Measurements from ENCODE around the gene GTF3C5.
A peak's percentile ranks its signal among the peaks of the same experiment; 100 is the strongest.
"Not testable (repeated sequence)": the region's sequence is repeated elsewhere in the genome, so short reads cannot be mapped to it uniquely, and the experiment has no call there.

GTF3C5 gene

GRCh38 chr9:132996526-132996925 is 34.3 kb upstream of the GTF3C5 start:
- DNase-seq = no peak

DNA sequence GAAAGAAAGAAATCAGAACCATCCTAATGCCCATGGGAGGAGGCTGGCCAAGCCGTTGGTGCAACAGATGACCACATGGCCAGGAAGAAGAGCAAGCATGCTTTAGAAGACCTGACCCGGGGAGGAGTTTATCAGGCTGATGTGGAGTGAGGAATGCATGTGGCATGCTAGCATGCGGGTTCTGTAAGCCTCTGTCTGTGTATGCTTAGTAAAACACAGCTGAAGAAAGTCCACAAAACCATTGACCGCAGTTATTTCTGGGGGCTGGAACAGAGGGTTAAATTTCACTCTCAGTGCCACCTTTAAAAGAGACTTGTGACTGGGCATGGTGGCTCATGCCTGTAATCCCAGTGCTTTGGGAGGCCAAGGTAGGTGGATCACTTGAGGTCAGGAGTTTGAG is 33.2 kb upstream of the GTF3C5 start:
- no peak for DNase-seq

DNA sequence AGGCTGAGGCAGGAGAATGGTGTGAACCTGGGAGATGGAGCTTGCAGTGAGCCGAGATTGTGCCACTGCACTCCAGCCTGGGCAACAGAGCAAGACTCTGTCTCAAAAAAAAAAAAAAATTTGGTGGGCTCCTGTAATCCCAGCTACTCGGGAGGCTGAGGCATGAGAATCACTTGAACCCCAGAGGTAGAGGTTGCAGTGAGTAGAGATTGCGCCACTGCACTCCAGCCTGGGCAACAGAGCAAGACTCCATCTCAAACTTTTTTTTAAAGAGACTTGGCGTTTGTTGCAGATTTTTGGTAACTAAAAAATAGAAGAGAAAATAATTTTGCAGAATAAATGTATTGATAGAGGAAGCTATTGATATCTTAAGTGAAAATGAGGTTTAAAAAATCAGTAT is 32.6 kb upstream of the GTF3C5 start:
- not testable (repeated sequence) for DNase-seq

GRCh38 chr9:132998831-132999635 is 31.8 kb upstream of the GTF3C5 start:
- DNase-seq = no peak

DNA sequence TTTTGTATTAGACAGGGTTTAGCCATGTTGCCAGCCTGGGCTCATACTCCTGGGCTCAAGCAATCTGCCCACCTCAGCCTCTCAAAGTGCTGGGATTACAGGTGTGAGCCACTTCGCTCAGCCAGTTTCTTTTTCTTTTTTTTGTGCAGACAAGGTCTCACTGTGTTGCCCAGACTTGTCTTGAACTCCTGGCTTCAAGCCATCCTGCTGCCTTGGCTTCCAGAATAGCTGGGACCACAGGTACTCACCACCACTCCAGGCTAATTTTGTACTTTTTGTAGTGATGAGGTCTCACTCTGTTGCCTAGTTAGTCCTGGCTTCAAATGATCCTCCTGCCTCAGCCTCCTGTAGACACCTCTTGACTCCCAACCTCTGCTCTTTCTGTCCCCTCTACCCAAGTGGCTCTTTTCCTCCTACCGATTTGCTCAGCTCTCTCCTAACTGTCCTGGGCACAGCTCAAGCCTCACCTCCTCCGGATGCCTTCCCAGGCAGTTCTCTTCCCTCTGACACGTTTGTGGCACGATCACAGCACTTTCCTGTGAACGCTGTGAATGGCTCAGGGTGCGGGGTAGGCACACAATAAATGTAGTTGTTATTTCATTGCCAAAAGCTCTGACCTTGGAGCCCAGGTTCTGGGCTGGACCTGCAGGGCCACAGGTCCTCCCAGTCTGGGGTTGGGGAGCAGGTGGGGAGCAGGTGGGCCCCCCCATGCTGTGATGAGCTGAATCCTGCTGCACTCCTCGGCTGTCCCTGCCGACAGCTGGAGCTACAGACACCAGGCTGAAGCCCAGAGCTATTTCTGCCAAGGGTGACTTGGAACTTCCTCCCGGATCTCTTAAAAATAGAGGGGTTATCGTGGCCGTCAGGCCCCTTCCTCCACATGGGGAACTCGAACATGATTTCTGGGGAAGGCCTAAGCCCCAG is 28.4 kb upstream of the GTF3C5 start:
- no peak for DNase-seq

- no peak for DNase-seq
These were observed 27.7 kb upstream of the GTF3C5 start for GRCh38 chr9:133003071-133003461.

GRCh38 chr9:133003671-133004090 is 27.1 kb upstream of the GTF3C5 start:
- no peak for DNase-seq

DNA sequence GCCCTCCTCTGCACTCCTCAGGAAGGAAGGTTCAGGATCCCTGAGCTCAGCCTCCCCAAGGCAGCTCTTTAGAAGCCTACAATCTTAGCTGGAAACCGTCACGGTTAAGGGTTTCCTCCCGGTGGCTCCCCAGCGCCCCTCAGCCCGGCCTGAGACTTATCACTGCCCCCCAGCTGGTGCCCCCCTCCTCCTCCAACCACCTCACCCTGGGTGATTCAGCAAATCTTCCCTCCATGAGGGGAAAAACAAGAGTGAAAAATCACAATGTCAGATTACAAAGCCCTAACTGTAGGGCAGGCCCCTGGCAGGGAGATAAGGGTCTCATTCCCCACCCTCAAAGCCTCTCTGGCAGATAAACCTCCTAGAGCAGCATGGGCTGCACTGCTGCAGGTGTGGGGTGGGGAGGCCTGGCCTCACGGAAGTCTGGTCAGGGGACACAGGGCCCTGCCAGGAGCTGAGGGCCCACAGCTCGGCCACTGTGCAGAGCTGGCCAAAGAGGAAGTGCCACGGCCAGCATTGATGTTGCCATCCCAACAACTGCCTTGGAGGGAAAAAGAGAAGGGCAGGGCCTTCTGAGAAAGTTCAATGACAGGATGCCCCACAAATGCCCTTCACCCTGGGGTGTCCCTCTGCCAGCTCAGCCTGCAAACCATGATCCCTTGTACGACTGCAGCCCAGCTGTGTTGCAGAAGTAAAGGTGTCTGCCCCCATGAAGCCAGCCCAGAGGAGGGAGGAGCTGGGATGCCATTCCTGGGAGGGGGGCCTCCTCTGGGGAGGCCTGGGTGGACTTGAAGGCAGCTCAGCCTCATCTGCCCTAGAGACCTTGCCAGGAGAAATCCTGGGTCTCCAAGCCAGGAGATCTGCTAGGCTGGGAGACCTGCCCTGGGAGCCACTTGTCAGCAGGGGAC is 26.5 kb upstream of the GTF3C5 start:
- DNase-seq = no peak

DNA sequence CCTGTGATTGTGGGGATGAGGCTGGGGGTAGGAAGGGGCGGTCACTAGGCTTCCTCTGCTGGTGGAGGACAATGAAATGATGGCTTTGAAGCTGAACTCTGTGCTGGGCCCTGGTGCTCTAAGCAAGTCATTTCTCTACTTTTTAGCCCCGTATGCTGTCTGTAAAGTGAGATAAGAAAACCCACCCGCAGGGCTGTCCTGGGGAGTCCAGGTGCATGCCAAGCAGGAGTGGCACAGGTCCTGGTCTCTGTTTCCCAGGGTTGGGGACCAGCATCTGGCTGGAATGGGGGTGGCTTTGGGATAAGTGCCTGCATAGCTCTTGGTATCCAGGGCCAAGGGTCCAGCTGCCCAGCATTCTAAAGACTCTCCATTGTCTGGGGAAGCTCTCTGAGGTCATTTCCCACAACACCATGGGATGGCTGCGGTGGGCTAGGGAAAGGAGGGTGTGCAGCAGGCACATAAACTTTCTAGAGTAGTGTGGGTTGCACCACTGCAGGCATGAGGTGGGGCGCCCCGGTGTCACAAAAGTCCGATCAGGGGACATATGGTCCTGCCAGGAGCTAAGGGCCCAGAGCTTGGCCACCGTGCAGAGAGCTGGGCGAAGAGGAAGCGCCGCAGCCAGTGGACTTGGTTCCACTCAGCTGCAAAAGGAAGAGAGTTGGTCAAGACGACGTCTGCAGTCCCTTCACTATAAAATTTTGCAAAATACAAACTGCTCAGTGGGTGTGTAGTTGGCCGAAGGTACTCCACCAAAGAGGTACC is 25.6 kb upstream of the GTF3C5 start:
- no peak for DNase-seq

DNA sequence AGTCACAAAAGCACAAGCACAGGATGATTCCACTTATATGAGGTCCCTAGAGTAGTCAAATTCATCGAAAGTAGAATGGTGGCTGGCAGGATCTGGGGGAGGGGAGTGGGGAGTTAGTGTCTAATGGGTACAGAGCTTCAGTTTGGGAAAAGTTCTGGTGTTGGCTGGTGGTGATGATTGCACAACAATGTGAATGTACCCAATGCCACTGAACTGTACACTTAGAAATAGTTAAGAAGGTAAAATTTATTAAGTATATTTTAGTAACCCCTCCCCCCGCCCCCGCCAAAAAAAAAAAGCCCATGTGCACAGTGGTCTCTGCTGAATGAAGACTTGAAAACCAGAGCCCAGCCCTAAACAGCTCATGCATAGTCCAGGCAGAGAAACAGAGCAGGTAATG is 24.8 kb upstream of the GTF3C5 start:
- no peak for DNase-seq

DNA sequence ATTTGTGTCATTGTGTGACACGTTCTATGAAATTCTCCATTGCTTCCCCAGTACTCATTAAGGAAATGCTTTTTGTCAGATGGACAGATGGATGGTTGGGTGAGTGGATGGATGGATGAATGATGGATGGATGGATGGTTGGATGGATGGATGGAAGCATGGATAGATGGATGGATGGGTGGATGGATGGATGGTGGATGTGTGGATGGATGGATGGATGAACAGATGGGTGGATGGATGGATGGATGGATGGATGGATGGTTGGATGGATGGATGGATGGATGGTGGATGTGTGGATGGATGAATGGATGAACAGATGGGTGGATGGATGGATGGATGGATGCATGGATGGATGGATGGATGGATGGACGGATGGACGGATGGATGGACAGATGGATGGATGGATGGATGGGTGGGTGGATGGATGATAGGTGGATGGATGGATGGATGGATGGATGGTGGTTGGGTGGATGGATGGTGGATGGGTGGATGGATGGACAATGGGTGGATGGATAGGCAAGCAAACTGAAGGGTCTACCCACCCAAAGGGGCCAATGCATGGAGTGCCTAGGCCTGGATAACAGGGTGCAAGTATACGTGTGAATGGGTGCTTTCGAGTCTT is 24.0 kb upstream of the GTF3C5 start:
- DNase-seq = no peak

DNA sequence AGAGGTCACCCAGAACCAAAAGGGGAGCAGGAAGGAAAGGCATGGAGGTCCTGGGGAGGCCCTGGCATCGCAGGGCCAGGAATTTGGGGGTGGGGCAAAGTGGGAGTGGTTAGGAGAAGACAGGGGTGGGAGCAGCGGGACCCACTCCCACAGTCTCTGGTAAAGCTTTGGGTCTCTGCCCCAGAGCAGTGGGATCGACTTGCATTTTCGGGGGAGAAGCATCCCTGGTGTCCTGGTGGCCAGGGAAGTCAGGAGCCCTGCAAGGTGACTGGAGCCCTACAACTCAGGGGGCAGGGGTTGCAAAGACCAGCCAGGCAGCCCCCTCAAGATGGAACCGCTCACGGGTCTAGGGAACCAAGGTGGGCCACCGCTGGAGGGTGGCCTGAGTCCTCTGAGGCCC is 22.4 kb upstream of the GTF3C5 start:
- no peak for DNase-seq

GRCh38 chr9:133008824-133009223 is 22.0 kb upstream of the GTF3C5 start:
- no peak for DNase-seq

DNA sequence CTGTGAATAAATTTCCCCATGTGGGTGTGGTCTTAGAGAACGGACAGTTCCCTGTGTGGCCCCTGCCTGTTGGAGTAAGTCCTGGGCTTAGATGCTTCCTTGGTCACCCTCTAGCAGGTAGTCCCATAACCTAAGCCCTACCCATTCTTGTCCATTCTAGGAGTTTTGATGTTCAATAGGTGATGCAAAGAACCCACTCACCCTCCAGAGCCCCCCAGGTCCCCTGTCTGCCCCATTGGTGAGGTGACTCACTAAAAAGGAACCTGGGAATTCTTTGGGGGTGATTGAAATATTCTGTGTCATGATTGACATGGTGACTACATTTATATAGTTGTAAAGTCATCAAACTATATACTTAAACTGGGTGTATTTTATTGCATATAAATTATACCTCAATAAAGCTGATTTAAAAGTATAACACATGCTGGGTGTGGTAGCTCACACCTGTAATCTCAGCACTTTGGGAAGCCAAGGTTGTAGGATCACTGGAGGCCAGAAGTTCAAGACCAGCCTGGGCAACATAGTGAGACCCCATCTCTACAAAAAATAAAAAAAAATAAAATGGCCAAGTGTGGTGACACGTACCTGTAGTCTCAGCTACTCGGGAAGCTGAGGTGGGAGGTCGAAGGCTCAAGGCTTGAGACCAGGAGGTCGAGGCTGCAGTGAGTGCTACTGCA is 20.8 kb upstream of the GTF3C5 start:
- no peak for DNase-seq

DNA sequence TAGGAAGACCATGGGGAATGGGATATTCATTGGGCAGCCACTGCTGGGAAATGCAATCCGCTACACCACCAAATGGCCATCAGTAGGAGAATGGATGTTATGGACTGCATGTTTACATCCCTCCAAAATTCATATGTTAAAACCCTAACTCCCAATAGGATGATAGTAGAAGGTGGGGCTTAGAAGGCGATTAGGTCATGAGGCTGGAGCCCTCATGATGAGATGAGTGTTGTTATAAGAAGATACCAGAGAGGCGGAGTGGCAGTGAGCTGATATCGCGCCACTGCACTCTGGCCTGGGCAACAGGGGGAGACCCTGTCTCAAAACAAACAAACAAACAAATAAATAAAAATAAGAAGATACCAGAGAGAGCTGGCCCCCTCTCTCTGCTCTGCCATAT is 16.1 kb upstream of the GTF3C5 start:
- DNase-seq = no peak

GRCh38 chr9:133023117-133023890 is 7.5 kb upstream of the GTF3C5 start:
- DNase-seq = peak; percentile 13

GRCh38 chr9:133026426-133026825 is 4.4 kb upstream of the GTF3C5 start:
- no peak for DNase-seq

GRCh38 chr9:133027134-133027533 is 3.7 kb upstream of the GTF3C5 start:
- no peak for DNase-seq

- DNase-seq = no peak
These were observed 2.6 kb upstream of the GTF3C5 start for GRCh38 chr9:133028221-133028620.

- DNase-seq = no peak
These were observed 842 bp upstream of the GTF3C5 start for GRCh38 chr9:133029994-133030316.

GRCh38 chr9:133031130-133031422 is 279 bp downstream of the GTF3C5 start:
- no peak for DNase-seq
